Limb (tissue), 2 donors: ENCODE measurements around the gene LIN7B.

Experiments used
- DNase-seq, 2 donors: peaks; one replicate each; pipeline ENCODE4 v3.0.0-alpha.2; 2016; ENCODE audit errors: extremely low spot score in 2 of 2

The LIN7B gene

GRCh38 chr19:49094505-49095482 is 19.4 kb upstream of the LIN7B start:
- no peak for DNase-seq

GRCh38 chr19:49097453-49098288 is 16.5 kb upstream of the LIN7B start:
- DNase-seq: peak; percentile 70 to 80

- DNase-seq: no peak
Measured at GRCh38 chr19:49098795-49099194, 15.4 kb upstream of the LIN7B start.

- DNase-seq: no peak
Measured at GRCh38 chr19:49101160-49101559, 13.0 kb upstream of the LIN7B start.

GRCh38 chr19:49102303-49102702 is 11.9 kb upstream of the LIN7B start:
- no peak for DNase-seq

- DNase-seq: no peak
Measured at GRCh38 chr19:49103331-49104085, 10.7 kb upstream of the LIN7B start.

- peak in 1 of 2 donors; percentile 69 for DNase-seq
Measured at GRCh38 chr19:49104229-49104864, 9.8 kb upstream of the LIN7B start.

GRCh38 chr19:49106648-49107135 is 7.5 kb upstream of the LIN7B start:
- DNase-seq: peak in 1 of 2 donors; percentile 68

- no peak for DNase-seq
Measured at GRCh38 chr19:49107625-49108459, 6.3 kb upstream of the LIN7B start.

GRCh38 chr19:49109051-49109450 is 5.1 kb upstream of the LIN7B start:
- DNase-seq: no peak

GRCh38 chr19:49109569-49110233 is 4.5 kb upstream of the LIN7B start:
- DNase-seq: no peak

GRCh38 chr19:49110567-49110966 is 3.6 kb upstream of the LIN7B start:
- no peak for DNase-seq

- no peak for DNase-seq
Measured at GRCh38 chr19:49111218-49111998, 2.8 kb upstream of the LIN7B start.

- peak; percentile 68 to 86 for DNase-seq
Measured at GRCh38 chr19:49114630-49115363, 627 bp downstream of the LIN7B start.

GRCh38 chr19:49116544-49116943 is 2.4 kb downstream of the LIN7B start:
- DNase-seq: no peak

- DNase-seq: no peak
Measured at GRCh38 chr19:49117677-49118564, 3.8 kb downstream of the LIN7B start.
